GM18498 (cell line): ENCODE results near the gene ITGB7.
A peak's percentile ranks its signal among the peaks of the same experiment; 100 is the strongest.

Experiments used
- ATAC-seq: cut with Tn5 transposase; IDR thresholded peaks from one replicate; pipeline ENCODE4 v1.9.1; 2021; ENCODE audit warnings: mild to moderate bottlenecking, moderate library complexity; ENCODE audit not compliant: unreplicated experiment

The ITGB7 gene

GRCh38 chr12:53159195-53159839 lies 47.7 kb downstream of the ITGB7 start:
- peak; percentile 66 for ATAC-seq

DNA sequence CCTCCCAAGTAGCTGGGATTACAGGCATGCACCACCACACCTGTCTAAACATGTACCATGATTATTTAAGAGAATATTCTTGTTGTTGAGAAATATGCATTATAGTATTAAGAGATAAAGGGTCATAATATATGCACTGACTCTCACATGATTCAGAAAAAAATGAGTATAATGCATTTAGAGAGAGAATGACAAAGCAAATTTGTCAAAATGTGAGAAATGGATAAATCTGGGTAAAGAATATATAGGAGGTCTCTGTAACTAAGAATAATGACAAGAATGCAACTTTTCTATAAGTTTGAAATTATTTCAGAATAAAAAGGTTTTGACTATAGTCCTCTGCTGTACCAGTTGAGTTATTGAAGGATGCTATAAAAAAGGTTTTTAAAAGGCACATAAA lies 54.7 kb downstream of the ITGB7 start:
- no peak for ATAC-seq

DNA sequence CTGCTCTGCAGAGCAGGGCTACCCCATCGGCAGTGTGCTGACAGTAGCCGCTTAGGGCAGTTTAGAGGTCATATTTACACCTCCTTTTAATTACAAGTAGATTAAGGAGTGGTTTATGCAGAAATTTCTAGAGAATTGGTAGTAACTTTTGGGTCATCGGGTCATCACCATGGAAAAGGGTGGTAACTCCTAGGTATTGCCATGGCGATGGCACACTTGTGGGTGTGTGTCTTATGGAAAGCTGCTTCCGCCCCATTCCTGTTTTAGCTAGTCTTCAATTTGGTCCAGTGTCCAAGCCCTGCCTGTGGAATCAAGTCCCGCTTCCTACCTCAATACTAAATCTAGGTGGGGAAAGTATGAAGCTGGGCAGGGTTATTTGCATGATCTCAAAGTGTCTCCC lies 56.0 kb downstream of the ITGB7 start:
- ATAC-seq = no peak

GRCh38 chr12:53147653-53148052 lies 59.4 kb downstream of the ITGB7 start:
- ATAC-seq = no peak

DNA sequence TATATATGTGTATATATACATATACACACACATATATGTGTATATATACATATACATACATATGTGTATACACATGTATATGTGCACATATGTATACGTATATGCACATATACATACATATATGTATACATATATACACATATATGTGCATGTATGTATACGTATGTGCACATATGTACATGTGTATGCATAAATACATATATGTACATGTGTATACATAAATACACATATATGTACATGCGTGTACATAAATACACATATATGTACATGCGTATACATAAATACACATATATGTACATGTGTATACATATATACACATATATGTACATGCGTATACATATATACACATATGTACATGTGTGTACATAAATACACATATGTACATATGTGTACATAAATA lies 59.9 kb downstream of the ITGB7 start:
- ATAC-seq = no peak

GRCh38 chr12:53145383-53146260 lies 61.4 kb downstream of the ITGB7 start:
- no peak for ATAC-seq

- ATAC-seq = no peak
These were observed 63.7 kb downstream of the ITGB7 start for GRCh38 chr12:53143355-53143754.
